ENCODE results near the gene MAD1L1.
"Not testable (repeated sequence)": the region's sequence is repeated elsewhere in the genome, so short reads cannot be mapped to it uniquely, and the experiment has no call there.

MAD1L1 gene

GRCh38 chr7:1819259-1819841, 413.4 kb downstream of the MAD1L1 start:
- H3K4me3 ChIP-seq (ENCODE audit: low read depth, low read length) = no peak overlapping the region
- TF ChIP-seq CTCF (IDR thresholded peaks at IDR 0.05; ENCODE audit: low read depth, low read length) = no peak
- in situ Hi-C loops (cut with HindIII; ENCODE audit: low sequenced_read_pairs) = no loop called here
- no peak for DNase-seq (ENCODE audit: low read depth, low spot score)

GRCh38 chr7:1818575-1819258, 414.0 kb downstream of the MAD1L1 start:
- DNase-seq (ENCODE audit: low read depth, low spot score) = no peak
- in situ Hi-C loops (cut with HindIII; ENCODE audit: low sequenced_read_pairs) = no loop called here
- no peak overlapping the region for H3K4me3 ChIP-seq (ENCODE audit: low read depth, low read length)
- TF ChIP-seq CTCF (IDR thresholded peaks at IDR 0.05; ENCODE audit: low read depth, low read length) = no peak

GRCh38 chr7:1817061-1817712, 415.6 kb downstream of the MAD1L1 start:
- no peak for DNase-seq (ENCODE audit: low read depth, low spot score)
- no peak for TF ChIP-seq CTCF (IDR thresholded peaks at IDR 0.05; ENCODE audit: low read depth, low read length)
- in situ Hi-C loops (cut with HindIII; ENCODE audit: low sequenced_read_pairs) = no loop called here
- H3K4me3 ChIP-seq (ENCODE audit: low read depth, low read length) = no peak overlapping the region

- DNase-seq (ENCODE audit: low read depth, low spot score); in situ Hi-C loops (cut with HindIII; ENCODE audit: low sequenced_read_pairs); H3K4me3 ChIP-seq (ENCODE audit: low read depth, low read length): not testable (repeated sequence)
Measured at GRCh38 chr7:1816451-1816850, 416.3 kb downstream of the MAD1L1 start.

- DNase-seq (ENCODE audit: low read depth, low spot score); H3K4me3 ChIP-seq (ENCODE audit: low read depth, low read length); in situ Hi-C loops (cut with HindIII; ENCODE audit: low sequenced_read_pairs): not testable (repeated sequence)
Measured at GRCh38 chr7:1815551-1816281, 417.0 kb downstream of the MAD1L1 start.

GRCh38 chr7:1815051-1815481, 417.7 kb downstream of the MAD1L1 start:
- DNase-seq (ENCODE audit: low read depth, low spot score) = no peak
- in situ Hi-C loops (cut with HindIII; ENCODE audit: low sequenced_read_pairs) = no loop called here
- no peak for TF ChIP-seq CTCF (IDR thresholded peaks at IDR 0.05; ENCODE audit: low read depth, low read length)
- H3K4me3 ChIP-seq (ENCODE audit: low read depth, low read length) = no peak overlapping the region

- TF ChIP-seq CTCF (IDR thresholded peaks at IDR 0.05; ENCODE audit: low read depth, low read length) = no peak
- no peak for DNase-seq (ENCODE audit: low read depth, low spot score)
- in situ Hi-C loops (cut with HindIII; ENCODE audit: low sequenced_read_pairs) = no loop called here
- H3K4me3 ChIP-seq (ENCODE audit: low read depth, low read length) = no peak overlapping the region
Measured at GRCh38 chr7:1814089-1814811, 418.5 kb downstream of the MAD1L1 start.
